Prostate gland (tissue), 2 donors: ENCODE measurements around the gene KDM4C.

Experiments used
- CTCF ChIP-seq, 4 experiments: fragments of 200-600 bp in 2 of 4; fragments of 450-650 bp in 2 of 4; sonication (generic) in 2 of 4; IDR thresholded peaks; 1 replicate in 3 of 4; 2 replicates in 1 of 4; pipeline ENCODE4 v1.5.1; 2016 to 2019; ENCODE audit warnings: antibody characterized with exemption in 4 of 4, mild to moderate bottlenecking in 2 of 4, moderate library complexity in 2 of 4
- POLR2A ChIP-seq: fragments of 450-650 bp; IDR thresholded peaks from one replicate; pipeline ENCODE4 v1.6.1; 2016; ENCODE audit warnings: antibody characterized with exemption, mild to moderate bottlenecking
- POLR2AphosphoS5 ChIP-seq: sonication (generic); formaldehyde crosslinking; IDR thresholded peaks from one replicate; pipeline ENCODE4 v1.6.1; 2017; ENCODE audit warnings: antibody characterized with exemption

GRCh38 chr9:7079051-7079450 is 321.3 kb downstream of the KDM4C start:
- no peak for TF ChIP-seq CTCF (IDR thresholded peaks at IDR 0.05)
- no peak for TF ChIP-seq POLR2AphosphoS5
- no peak for TF ChIP-seq POLR2A
